ENCODE results near the gene ANKS1B.

ANKS1B gene

GRCh38 chr12:99128246-99128802, 856.4 kb downstream of the ANKS1B start:
- Histone ChIP-seq H3K9ac (no peak overlapping the region), H3K27ac (no peak overlapping the region), H3K4me2 (no peak overlapping the region), H3K4me3 (IDR thresholded peaks at IDR 0.05; ENCODE audit: insufficient read depth, low read depth, low read length) (no peak overlapping the region), H4K20me1 (ENCODE audit: insufficient read depth) (no peaks in the 10 kb centered on the region), H3K79me2 (ENCODE audit: insufficient read depth, low read depth) (no peaks in the 10 kb centered on the region), H3K27me3 (ENCODE audit: insufficient read depth, low read depth) (no peaks in the 10 kb centered on the region), H2AFZ (ENCODE audit: low read depth) (no peak overlapping the region), H3K36me3 (ENCODE audit: insufficient read depth) (no peaks in the 10 kb centered on the region), H3K4me1 (ENCODE audit: low read depth, poor library complexity, severe bottlenecking) (no peaks in the 10 kb centered on the region)
- no peak for TF ChIP-seq CTCF (conservative IDR thresholded peaks at IDR 0.05; ENCODE audit: low read depth, low read length)

- no peak for TF ChIP-seq CTCF (conservative IDR thresholded peaks at IDR 0.05; ENCODE audit: low read depth, low read length)
- Histone ChIP-seq H2AFZ (ENCODE audit: low read depth) (no peak overlapping the region), H3K4me1 (ENCODE audit: low read depth, poor library complexity, severe bottlenecking) (no peaks in the 10 kb centered on the region), H3K27me3 (ENCODE audit: insufficient read depth, low read depth) (no peaks in the 10 kb centered on the region), H3K4me2 (no peak overlapping the region), H3K4me3 (IDR thresholded peaks at IDR 0.05; ENCODE audit: insufficient read depth, low read depth, low read length) (no peak overlapping the region), H3K79me2 (ENCODE audit: insufficient read depth, low read depth) (no peaks in the 10 kb centered on the region), H3K27ac (no peak overlapping the region), H4K20me1 (ENCODE audit: insufficient read depth) (no peaks in the 10 kb centered on the region), H3K36me3 (ENCODE audit: insufficient read depth) (no peaks in the 10 kb centered on the region), H3K9ac (no peak overlapping the region)
Measured at GRCh38 chr12:99122959-99123358, 861.8 kb downstream of the ANKS1B start.

DNA sequence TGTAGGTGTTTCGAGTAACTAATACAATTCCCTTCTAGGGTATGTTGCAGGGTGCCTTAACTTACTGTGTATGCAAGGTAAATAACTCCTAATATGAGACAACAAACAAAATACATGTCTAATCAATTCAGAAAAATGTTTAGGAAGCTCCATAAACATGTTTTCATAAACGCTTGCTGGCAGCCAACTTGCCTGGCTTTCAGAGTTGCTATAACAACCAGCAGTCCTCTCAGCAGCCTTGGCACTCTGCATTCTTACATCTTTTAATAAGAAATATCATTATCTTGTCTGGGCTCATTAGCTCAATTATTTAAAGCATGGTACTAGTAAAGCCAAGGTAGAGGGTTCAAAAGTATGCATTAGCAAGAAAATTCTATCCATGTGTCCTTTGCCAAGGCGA, 862.2 kb downstream of the ANKS1B start:
- H3K79me2 ChIP-seq (ENCODE audit: insufficient read depth, low read depth): no peaks in the 10 kb centered on the region
- no peak overlapping the region for H3K4me2 ChIP-seq
- no peaks in the 10 kb centered on the region for H3K36me3 ChIP-seq (ENCODE audit: insufficient read depth)
- no peak for TF ChIP-seq CTCF (conservative IDR thresholded peaks at IDR 0.05; ENCODE audit: low read depth, low read length)
- no peak overlapping the region for H3K9ac ChIP-seq
- no peak overlapping the region for H3K4me3 ChIP-seq (IDR thresholded peaks at IDR 0.05; ENCODE audit: insufficient read depth, low read depth, low read length)
- H4K20me1 ChIP-seq (ENCODE audit: insufficient read depth): no peaks in the 10 kb centered on the region
- H2AFZ ChIP-seq (ENCODE audit: low read depth): no peak overlapping the region
- H3K27me3 ChIP-seq (ENCODE audit: insufficient read depth, low read depth): no peaks in the 10 kb centered on the region
- no peaks in the 10 kb centered on the region for H3K4me1 ChIP-seq (ENCODE audit: low read depth, poor library complexity, severe bottlenecking)
- no peak overlapping the region for H3K27ac ChIP-seq

GRCh38 chr12:99121546-99121945, 863.2 kb downstream of the ANKS1B start:
- no peak overlapping the region for H3K4me2 ChIP-seq
- H3K79me2 ChIP-seq (ENCODE audit: insufficient read depth, low read depth): no peaks in the 10 kb centered on the region
- no peaks in the 10 kb centered on the region for H4K20me1 ChIP-seq (ENCODE audit: insufficient read depth)
- no peak for TF ChIP-seq CTCF (conservative IDR thresholded peaks at IDR 0.05; ENCODE audit: low read depth, low read length)
- H3K36me3 ChIP-seq (ENCODE audit: insufficient read depth): no peaks in the 10 kb centered on the region
- no peak overlapping the region for H2AFZ ChIP-seq (ENCODE audit: low read depth)
- no peaks in the 10 kb centered on the region for H3K4me1 ChIP-seq (ENCODE audit: low read depth, poor library complexity, severe bottlenecking)
- H3K27me3 ChIP-seq (ENCODE audit: insufficient read depth, low read depth): no peaks in the 10 kb centered on the region
- no peak overlapping the region for H3K9ac ChIP-seq
- H3K4me3 ChIP-seq (IDR thresholded peaks at IDR 0.05; ENCODE audit: insufficient read depth, low read depth, low read length): no peak overlapping the region
- H3K27ac ChIP-seq: no peak overlapping the region
